SHP77 treated with DMSO at 0.1 percent for 48 hours (cell line): Measurements from ENCODE around the gene WSCD1.

Source experiments
- DNase-seq: peaks from one replicate; lab custom pipeline; 2025; lab: John Stamatoyannopoulos, UW

The WSCD1 gene

DNA sequence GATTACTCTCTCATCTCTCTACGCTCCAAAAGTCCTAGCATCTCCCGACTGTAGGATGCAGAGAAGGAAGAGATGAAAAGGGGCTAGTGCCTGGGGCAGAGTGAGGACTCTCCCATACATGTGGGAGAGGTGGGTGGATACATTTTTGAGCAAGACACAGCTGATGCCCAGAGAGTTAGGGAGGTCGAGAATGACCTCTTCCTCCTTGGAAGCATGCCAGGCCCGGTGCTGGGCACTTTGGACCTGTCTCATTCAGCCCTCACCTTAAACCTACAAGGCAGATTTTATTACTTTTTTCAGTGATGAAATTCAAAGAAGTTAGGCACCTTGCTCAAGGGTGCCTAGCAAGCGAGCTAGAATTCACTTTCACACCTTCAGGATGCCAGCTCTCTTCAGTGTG lies 38.2 kb downstream of the WSCD1 start:
- DNase-seq, result no peak

DNA sequence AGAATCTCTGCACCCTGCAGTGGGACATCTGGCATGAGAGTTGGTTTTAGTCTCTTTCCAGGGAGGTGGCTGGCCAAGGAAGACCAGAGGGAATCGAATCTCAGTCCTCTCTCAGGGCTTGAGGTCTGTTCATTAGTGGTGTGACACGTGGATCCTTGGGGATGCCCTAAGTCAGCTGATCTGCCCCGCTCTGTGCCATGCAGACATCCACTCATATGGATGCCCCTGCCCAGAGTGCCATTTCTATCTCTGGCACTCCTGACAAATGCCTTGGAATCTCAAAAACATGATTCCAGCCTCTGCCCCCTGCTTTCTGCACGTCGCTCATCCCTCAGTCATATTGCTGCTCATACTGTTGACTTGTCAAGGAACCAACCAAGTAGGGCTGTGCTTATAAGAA lies 38.8 kb downstream of the WSCD1 start:
- no peak for DNase-seq

DNA sequence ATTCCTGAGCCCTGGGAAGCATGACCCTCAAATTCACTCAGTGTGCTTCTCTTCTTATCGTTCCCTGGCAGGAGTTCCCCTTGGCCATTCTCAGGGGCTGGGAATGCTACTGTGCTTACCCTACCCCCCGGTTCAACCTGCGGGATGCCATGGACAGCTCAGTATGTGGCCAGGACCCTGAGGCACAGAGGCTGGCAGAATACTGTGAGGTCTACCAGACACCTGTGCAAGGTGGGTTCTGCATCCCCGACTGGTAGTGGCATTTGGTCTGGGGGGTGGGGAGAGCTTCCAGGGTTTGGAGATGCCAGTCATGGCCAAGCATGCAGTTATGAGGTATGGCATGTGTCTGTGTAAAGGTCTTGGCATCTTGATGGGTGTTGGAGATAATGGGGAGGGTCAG lies 39.4 kb downstream of the WSCD1 start:
- no peak for DNase-seq

DNA sequence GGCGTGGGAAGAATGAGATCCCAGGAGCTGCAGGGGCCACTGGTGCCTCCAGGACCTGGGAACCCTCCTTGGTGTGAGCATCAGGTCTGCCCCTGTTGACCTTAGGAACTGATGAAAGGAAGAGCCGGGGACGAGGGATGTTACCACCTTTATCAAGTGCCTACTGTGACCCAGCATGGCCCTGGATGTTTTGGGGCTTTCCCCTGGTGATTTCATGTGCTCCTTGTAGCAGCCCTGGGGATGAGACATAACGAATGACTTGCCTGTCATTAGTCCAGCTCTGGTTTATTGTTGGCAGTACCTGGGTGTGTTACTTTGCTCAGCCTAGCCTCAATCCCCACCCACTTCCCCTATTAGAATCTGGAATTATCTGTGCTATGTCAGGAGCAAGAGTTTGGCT lies 39.9 kb downstream of the WSCD1 start:
- no peak for DNase-seq

DNA sequence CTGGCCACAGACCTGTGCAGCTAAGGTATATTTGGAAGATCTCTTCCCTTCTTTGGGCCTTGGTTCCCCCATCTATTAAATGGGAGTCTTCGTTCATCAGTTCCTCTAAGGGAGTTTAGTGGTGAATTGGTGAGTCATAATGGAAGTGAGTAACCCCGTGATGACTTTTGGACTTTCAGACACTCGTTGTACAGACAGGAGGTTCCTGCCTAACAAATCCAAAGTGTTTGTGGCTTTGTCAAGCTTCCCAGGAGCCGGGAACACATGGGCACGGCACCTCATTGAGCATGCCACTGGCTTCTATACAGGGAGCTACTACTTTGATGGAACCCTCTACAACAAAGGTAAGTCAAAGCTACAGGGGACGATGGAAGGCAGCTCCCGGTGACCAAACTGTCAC lies 40.4 kb downstream of the WSCD1 start:
- no peak for DNase-seq

DNA sequence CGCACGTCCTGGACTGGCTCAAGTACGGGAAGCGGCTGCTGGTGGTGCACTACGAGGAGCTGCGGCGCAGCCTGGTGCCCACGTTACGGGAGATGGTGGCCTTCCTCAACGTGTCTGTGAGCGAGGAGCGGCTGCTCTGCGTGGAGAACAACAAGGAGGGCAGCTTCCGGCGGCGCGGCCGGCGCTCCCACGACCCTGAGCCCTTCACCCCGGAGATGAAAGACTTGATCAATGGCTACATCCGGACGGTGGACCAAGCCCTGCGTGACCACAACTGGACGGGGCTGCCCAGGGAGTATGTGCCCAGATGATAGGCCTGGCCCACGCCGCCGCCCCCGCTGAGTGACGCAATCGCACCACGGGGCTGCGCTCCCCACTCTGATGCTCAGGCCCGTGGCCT lies 50.2 kb downstream of the WSCD1 start:
- no peak for DNase-seq

DNA sequence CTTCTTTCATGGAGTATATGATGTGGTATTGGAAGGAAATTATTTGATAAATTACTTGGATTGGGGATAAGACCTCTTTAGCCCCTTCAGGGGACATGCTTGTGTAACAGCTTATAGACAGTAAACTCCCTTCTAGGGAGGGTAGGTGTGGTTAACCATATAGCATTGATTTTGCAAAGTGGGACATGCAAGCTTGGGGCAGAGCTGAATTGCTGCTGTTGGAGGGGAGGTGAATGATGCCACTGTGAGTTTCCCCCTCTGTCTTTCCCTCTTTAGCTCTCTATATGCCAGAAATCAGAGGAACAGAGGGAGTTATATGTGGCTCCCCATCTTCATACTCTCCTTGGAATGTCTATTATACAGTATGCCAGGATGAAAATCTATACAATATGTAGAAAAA lies 54.7 kb downstream of the WSCD1 start:
- DNase-seq, result no peak

DNA sequence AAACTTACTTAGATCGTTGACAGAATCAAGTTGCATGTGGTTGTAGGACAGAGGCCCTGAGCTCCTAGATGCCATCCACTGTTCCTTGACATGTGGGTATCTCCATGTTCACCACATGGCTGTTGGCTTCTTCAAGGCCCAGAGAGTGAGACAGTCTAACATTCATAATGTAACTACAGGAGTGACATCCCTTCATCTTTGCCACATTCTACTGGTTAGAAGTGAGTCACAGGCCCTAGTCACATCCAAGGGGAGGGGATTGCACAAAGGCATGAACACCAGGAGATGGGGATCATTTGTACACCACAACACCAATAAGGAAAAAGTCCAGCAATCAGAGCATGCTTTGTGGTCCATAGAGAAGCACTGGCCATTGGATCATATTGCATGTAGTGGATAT lies 56.6 kb downstream of the WSCD1 start:
- DNase-seq, result no peak

DNA sequence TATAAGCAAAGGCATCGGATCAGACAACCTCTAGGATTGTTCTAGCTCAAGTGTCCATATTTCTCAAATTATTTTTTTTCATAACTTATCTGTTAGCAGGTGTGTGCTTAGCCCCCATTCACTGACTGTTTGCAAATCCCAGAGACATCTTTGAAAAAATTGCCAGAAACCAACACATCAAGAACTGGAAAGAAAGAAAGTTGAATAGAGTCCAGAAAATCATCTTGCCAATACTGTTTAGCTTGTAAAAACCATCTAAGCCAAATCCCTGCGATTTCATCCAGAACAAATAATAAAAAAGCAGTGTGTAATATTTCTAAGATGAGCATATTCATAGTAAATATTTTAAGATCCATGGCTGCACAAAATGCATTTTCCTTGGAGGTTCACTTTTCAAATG lies 64.5 kb downstream of the WSCD1 start:
- no peak for DNase-seq

DNA sequence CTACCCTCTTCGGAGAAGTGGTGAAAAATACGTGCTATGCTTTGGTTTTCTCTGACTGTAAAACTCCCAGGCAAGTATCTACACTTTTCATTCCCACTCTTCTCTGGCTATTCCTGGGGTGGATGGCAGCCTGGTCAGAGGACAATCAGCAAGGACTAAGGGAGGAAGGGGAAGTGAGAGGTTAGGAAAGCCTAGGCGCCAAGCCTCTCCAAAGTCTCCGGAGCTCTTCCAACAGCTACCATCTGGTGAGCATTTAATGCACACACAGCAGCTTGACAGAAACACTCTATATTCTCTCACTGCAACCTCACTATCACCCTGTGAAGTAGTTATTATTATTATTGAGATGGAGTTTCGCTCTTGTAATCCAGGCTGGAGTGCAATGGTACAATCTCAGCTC lies 65.1 kb downstream of the WSCD1 start:
- no peak for DNase-seq

DNA sequence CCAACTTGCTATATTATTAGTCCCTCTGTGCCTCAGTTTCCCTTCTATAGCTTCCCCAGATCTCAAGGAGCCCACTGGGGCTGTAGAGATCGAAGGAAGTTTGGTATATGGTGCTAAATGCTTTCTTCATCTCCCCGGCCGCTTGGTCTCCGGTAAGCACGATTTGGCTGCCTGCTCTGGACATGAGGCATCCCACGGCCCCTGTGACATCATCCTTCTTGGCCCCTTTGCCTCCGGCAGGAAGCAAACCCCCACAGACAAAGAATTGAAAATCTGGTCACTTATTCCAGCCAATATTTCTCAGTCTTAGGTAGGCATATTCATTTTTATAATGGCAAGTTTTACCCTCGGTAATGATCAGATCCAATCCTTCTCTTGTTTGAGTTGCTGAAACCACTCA lies 65.8 kb downstream of the WSCD1 start:
- DNase-seq, result no peak

DNA sequence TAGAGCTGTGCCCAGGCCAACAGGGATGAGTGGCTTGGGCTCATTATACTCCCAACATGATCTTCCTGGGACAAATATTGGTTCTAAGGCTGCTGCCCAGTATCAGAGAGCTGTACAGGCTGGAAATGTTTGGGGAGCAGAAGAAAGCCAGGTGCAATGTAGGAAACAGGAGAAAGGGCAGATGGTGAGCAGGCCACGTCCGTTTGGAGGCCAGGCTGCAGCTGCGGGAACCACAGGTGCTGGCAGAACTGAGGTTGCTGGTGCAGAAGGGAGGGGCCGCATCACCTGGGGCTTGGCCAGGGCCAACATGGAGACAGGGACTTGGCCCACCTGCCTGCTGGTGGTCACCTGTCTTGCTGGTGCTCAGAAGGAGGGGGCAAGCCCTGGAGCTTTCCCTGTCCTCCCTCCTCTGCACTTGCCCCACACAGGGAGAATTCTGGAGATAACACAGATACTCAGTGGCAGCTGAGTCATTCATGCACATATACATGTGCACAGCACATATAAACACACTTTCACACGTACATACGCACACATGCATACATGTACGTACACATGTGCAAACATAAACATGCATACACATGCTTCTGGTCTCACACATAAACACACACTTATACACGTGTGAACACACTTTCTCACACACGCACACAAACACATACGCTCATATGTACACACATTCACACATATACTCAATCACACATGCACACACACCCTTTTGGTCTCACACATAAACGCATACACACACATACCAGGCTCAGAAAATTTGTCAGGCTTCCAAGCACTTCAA lies 67.7 kb downstream of the WSCD1 start:
- no peak for DNase-seq

DNA sequence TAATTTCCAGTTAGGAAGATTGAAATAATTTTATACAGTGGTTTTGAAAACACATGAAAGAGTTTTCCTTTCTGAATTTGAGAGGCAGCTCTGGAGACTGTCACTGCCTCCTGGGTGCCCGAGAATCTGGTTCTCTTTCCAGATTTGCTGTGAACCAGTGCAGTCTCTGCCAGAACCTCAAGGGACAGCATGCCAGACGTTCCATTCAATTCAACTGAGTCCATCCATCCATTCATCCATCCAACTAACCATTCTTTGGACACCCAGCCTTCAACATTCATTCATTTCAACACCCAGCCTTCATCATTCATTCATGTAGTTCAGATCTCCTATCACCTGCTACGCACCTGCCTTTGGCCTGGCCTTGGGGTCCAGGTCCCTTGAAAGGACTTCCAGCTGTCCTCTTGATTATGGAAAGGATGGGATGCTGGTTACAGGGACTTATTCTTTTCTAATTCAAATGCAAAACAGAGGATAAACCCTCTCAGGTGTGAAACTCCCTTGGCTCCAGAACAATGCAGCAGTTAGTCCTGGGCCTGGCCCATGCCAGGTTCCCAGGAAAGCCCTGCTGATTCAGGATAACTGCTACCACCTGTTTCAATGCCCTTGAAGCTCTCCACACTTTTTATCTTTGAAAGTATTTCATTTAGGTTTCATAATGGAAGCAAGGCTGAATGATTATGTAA lies 68.7 kb downstream of the WSCD1 start:
- DNase-seq, result no peak

DNA sequence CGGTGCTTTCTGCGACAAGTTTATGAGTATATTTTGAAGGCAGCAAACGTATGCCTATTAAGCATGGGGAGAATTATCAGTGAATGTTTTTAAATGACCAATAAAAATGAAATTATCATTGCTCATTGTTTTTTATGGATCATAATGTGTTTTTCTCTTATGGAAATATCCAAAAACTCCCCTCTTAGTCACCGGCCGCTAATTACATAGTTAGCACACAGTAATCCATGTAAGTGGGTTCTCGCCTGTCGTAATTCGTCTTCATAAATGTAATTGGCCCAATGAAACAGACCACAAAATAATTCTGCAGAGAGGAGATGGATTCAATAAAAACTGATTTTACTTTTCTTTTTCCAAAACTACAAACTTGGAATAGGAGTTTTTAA lies 69.3 kb downstream of the WSCD1 start:
- DNase-seq, result no peak

DNA sequence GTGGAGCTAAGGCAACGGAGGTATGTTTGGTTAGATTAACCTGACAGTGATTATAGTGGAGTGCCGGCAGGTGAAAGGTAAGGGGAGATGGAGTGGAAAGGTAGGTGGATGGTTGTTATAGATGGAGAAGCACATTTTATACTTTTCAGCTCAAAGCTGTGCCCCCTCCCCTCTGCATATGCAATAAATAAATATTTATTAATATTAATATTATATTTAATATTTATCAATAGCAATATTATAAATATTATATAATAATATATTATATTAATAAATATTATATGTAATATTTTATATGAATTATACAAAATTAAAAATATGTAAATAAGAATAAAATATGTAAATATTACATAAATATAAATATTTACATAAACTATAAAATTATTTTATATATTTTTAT lies 70.0 kb downstream of the WSCD1 start:
- DNase-seq, result no peak

DNA sequence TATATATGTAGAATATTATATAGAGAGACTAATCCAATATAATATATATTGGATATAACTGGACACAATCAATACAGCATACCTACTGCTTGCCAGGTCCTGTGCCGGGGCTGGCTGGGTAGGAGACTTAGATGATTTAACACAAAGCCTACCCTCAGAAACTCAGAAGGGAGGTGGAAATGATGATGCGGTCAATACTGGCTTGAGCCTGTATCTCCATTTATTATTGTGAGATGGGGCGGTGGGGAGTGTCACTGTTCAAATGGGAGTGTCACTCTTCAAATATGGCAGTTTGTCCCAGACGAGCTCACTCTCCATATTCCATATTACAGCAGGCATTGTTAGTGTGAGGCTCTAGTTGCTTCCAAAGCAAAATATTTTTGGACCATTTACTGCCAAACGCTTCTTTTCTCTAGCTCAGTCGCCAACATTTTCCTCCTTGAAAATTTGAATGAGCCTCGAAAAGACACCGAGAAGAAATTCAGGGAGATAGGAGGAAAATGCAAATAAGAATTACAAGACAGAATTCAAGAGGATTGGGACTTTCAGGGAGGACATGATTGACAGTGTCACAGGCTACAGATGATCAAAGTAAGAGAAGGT lies 70.7 kb downstream of the WSCD1 start:
- DNase-seq, result no peak

DNA sequence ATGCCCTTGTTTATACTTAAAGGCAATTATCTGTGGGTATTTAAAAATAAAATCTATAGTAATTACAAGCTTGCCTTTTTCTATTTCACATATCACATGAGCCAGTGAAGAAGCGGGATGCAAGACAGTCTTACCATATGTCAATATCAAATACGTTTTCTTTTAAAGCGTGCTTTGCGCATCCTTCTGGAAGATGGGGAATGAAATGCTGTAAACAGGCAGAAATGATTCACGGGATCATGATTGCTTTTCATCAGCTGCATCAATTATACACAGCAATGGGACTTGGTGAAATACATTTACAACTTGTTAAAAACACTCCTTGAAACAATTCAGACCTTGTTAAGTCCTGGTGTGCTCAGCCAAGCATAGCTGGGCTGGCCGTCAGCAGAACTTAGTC lies 72.5 kb downstream of the WSCD1 start:
- DNase-seq, result no peak

DNA sequence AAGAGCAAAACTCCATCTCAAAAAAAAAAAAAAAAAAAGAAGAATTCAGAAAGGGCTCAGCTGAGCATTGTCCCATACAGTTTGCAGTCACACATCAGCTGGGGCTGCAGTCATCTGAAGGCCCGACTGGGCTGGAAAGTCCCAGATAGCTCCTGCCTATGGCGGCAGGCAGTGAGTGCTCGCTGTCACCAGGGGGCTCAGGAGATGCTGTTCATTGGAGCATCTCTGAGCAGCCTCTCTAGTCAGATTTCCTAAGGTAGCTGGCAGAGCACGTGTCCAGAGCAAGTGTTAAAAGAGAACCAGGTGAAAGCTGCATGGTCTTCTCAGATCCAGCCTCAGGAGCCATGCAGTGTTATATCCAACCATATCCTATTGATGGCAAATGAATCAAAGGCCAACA lies 75.8 kb downstream of the WSCD1 start:
- DNase-seq, result no peak

DNA sequence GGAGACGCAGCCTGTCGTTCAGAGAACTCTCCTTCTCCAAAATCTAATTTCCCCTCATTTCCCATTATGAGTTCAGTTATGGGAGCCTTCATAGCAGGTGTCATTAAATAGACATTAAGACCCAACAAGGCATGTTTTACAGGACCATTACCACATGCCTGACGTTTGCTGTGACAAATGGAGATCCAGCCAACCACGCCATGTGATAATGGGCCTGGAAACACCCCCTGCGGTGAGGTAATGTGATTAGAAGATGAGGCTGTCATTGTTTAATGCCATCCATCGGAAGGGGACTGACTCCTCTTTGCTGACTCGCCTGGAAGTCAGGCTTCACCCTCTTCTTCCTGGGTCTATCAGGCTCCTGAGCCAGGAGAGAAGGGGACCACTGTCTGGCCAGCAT lies 76.9 kb downstream of the WSCD1 start:
- no peak for DNase-seq

DNA sequence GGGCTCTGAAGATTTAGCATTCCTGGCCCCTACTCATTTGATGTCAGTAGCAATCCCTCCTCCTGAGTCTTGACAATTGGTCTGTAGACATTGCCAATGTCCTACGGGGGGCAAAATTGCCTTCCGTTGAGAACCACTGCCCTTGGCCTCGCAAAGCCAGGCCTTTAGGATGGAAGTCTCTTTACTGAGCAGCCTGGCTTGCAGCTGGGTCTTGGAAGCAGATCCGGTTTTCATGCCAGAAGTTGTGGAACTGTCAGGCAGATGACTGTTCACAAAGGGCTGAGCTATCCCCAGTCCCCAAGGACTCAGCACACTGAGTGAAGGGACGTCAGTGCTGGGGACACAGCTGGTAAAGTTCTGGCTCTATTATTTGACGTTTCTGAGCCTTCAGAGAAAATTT lies 83.2 kb downstream of the WSCD1 start:
- no peak for DNase-seq

DNA sequence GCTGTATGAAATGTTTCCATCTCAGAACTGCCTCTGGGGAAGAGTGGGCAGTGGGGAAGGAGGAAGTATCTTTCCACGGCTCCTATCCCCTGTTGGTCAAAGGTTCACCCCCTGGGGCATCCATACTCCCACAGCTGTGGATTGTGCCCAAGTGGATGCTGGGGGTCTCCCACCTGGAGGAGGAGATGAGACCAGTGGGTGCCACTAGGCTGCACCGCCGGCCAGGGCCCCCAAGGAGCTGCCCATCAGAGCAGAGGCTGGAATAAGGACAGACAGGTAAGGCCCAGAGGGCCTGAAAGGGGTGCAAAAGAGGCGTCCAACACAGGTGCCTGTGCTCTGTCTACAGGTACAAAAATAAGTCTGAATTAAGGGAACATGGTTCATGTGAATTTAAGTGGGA lies 87.5 kb downstream of the WSCD1 start:
- DNase-seq, result no peak

DNA sequence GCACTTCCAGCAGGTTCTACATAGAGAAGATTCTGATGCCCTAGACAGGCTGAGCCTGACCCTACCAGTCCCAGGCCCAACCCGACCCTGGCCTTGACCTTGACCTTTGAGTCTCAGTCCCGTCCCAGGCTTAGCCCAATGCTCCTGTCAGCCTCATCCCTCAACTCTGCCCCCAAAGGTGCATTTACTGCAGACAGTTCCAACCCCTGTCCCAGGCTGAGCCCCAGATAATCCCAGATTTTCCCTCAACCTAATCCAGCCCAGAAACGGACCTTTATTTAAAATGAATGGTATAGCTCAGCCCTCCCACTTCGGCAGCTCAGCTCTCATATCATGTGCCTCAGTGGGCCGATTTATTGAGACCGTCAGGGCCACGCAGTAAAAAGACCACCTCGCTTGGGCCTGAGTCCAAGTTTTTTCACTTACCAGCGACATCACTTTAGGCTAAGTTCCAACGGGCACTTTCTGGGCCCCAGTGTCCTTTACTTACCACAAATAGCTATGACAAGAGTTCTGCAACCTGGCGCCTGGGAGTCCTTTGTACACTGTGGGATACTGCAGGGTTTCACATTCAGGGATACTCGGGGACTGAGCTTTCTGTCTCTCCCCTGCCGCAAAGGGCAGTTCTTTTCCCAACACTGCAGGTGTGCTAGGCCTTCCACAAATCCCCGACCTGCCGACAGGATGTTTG lies 89.5 kb downstream of the WSCD1 start:
- no peak for DNase-seq

DNA sequence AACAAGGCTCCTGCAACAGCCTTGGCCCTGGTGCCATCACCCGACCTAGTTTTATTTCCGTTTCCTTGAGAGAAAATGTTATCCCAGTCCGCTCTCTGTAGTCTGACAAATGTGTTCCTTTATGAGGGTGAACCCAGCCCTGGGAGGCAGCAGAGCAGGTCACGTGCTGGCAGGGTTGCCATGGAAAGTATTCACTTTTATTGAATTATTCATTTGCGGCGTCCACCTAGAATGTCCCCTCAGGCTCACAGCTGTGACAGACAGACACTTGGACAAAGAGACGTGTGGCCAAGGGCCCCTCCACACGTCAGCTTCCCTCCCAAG lies 90.0 kb downstream of the WSCD1 start:
- DNase-seq, result no peak
